Liver (tissue), 9 donors: ENCODE results near the gene NDUFS1. TPM values are rescaled to one million over a fixed set of nuclear protein-coding genes. Genes with fewer than 3 reads are reported as not detected.

Experiments
- DNase-seq: peaks from one replicate; pipeline ENCODE4 v3.0.0-alpha.2; 2017; ENCODE audit warnings: low spot score
- H3K27ac ChIP-seq, 2 donors: one replicate each; pipeline ENCODE4 v1.7.0; 2013; ENCODE audit warnings: inconsistent platforms in 2 of 2, low read length in 2 of 2, control low read depth in 1 of 2, low read depth in 1 of 2, mild to moderate bottlenecking in 1 of 2
- H3K27me3 ChIP-seq, 4 donors: one replicate each; pipeline versions ENCODE4 v1.6.1 to v1.7.0; 2013; ENCODE audit warnings: low read length in 3 of 4, inconsistent platforms in 1 of 4, mild to moderate bottlenecking in 1 of 4, moderate library complexity in 1 of 4; ENCODE audit not compliant: control insufficient read depth in 4 of 4, insufficient read depth in 4 of 4
- H3K36me3 ChIP-seq, 4 donors: one replicate each; pipeline versions ENCODE4 v1.6.1 to v1.7.0; 2013; ENCODE audit warnings: low read length in 3 of 4, mild to moderate bottlenecking in 3 of 4, low read depth in 1 of 4, moderate library complexity in 1 of 4; ENCODE audit not compliant: control insufficient read depth in 4 of 4, insufficient read depth in 3 of 4
- H3K4me1 ChIP-seq, 4 donors: one replicate each; pipeline versions ENCODE4 v1.6.1 to v1.7.0; 2013; ENCODE audit warnings: low read length in 3 of 4, mild to moderate bottlenecking in 3 of 4, moderate library complexity in 1 of 4; ENCODE audit not compliant: control insufficient read depth in 4 of 4, insufficient read depth in 4 of 4
- H3K4me3 ChIP-seq, 3 donors: one replicate each; pipeline versions ENCODE4 v1.6.1 to v1.7.0; 2013; ENCODE audit warnings: low read length in 3 of 3, control low read depth in 1 of 3, low read depth in 1 of 3, mild to moderate bottlenecking in 1 of 3
- H3K9ac ChIP-seq, 2 donors: one replicate each; pipeline ENCODE4 v1.7.0; 2013; ENCODE audit warnings: low read length in 2 of 2, mild to moderate bottlenecking in 2 of 2, moderate library complexity in 2 of 2, control low read depth in 1 of 2, low read depth in 1 of 2
- H3K9me3 ChIP-seq, 4 donors: one replicate each; pipeline versions ENCODE4 v1.6.1 to v1.7.0; 2013; ENCODE audit warnings: low read length in 3 of 4; ENCODE audit not compliant: control insufficient read depth in 4 of 4
- EGR1 ChIP-seq, 2 donors: IDR thresholded peaks; 2 replicates each; pipeline ENCODE4 v1.6.1; 2016 to 2018; ENCODE audit warnings: antibody characterized with exemption in 2 of 2, low read depth in 2 of 2
- FOXA2 ChIP-seq: IDR thresholded peaks from 2 replicates; pipeline ENCODE4 v1.6.1; 2016; ENCODE audit warnings: antibody characterized with exemption
- GABPA ChIP-seq, 2 donors: IDR thresholded peaks in 1 of 2; conservative IDR thresholded peaks in 1 of 2; 2 replicates each; pipeline ENCODE4 v1.6.1; 2016; ENCODE audit warnings: antibody characterized with exemption in 2 of 2, mild to moderate bottlenecking in 1 of 2, moderate library complexity in 1 of 2
- HNF4A ChIP-seq, 2 donors: conservative IDR thresholded peaks; 2 replicates each; pipeline ENCODE4 v1.6.1; 2016; ENCODE audit warnings: antibody characterized with exemption in 2 of 2, mild to moderate bottlenecking in 2 of 2
- NR2F2 ChIP-seq: IDR thresholded peaks from 2 replicates; pipeline ENCODE4 v1.6.1; 2016; ENCODE audit warnings: antibody characterized with exemption
- RAD21 ChIP-seq, 2 donors: IDR thresholded peaks; 2 replicates each; pipeline ENCODE4 v1.6.1; 2016; ENCODE audit warnings: antibody characterized with exemption in 2 of 2, mild to moderate bottlenecking in 2 of 2
- RXRA ChIP-seq, 2 donors: IDR thresholded peaks; 2 replicates each; pipeline ENCODE4 v1.6.1; 2017 to 2018; ENCODE audit warnings: antibody characterized with exemption in 2 of 2, mild to moderate bottlenecking in 1 of 2
- SP1 ChIP-seq: IDR thresholded peaks from 2 replicates; pipeline ENCODE4 v1.6.1; 2018; ENCODE audit warnings: antibody characterized with exemption, mild to moderate bottlenecking
- YY1 ChIP-seq: IDR thresholded peaks from 2 replicates; pipeline ENCODE4 v1.6.1; 2016; ENCODE audit warnings: antibody characterized with exemption, mild to moderate bottlenecking
- WGBS: extraction: QIAGEN DNeasy Blood & Tissue Kit; methylation state at CpG from one replicate; pipeline ENCODE4 v1.1.7; 2013; 5-methylcytosine and 5-hydroxymethylcytosine counted together
- polyA plus RNA-seq, 2 donors: library from polyadenylated mRNA; stranded (reverse) in 1 of 2; unstranded in 1 of 2; fragments of 200-250 nt in 1 of 2; fragments of >200 nt in 1 of 2; fragmentation: Nextera tagmentation in 1 of 2; extraction: Ambion mirVana in 1 of 2; gene quantifications; one replicate each; pipeline versions ENCODE4 v1.2.1 to v1.2.3, GENCODE V29; 2013 to 2015
- total RNA-seq, 2 donors: library from RNA; depleted of rRNA; stranded (reverse); fragments of >200 nt; gene quantifications; one replicate each; pipeline ENCODE4 v1.2.3, GENCODE V29; 2014
- TF ChIP-seq, protein P1 (sequence below): IDR thresholded peaks from 2 replicates; pipeline ENCODE4 v1.6.1; 2016; ENCODE audit warnings: antibody characterized with exemption
- TF ChIP-seq, protein P2 (sequence below): IDR thresholded peaks from 2 replicates; pipeline ENCODE4 v1.6.1; 2016; ENCODE audit warnings: antibody characterized with exemption
- TF ChIP-seq, protein P3 (sequence below): fragments of 150-350 bp; IDR thresholded peaks from 2 replicates; pipeline ENCODE4 v1.5.1; 2017; ENCODE audit warnings: improper control_type of control experiment, low read depth, low read length; ENCODE audit not compliant: missing input control
- TF ChIP-seq, protein P4 (sequence below): IDR thresholded peaks from 2 replicates; pipeline ENCODE4 v1.6.1; 2016; ENCODE audit warnings: antibody characterized with exemption
- TF ChIP-seq, protein P5 (sequence below): IDR thresholded peaks from 2 replicates; pipeline ENCODE4 v1.6.1; 2016; ENCODE audit warnings: antibody characterized with exemption, mild to moderate bottlenecking
- donor health status: healthy.
- donor health status: healthy.
- donor health status: healthy.
- donor health status: healthy.
- donor health status: healthy.

Gene NDUFS1
- total and polyA plus RNA-seq, 4 donors = 39.7 to 167 (median 83.2) TPM

DNA sequence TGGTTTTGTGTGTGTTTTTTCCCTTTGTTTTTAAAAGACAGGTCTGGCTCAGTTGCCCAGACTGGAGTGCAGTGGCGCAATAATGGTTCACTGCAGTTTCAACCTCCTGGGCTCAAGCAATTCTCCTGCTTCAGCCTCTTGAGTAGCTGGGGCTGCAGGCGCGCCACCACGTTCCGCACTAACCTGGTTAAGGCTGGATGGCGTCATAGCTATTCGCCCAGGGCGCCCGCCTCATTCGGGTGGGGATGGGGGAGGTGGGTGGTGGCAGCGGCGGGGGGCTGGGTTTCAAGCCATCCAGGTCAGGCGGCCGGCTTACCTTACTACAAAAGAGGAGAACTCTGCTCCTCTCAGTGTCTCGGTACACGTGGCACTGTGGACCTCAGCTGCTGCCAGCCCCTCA is 43.2 kb upstream of the NDUFS1 start:
- WGBS = 78% methylated on average over 16 of the region's 16 CpGs
- TF ChIP-seq, protein P1, sequence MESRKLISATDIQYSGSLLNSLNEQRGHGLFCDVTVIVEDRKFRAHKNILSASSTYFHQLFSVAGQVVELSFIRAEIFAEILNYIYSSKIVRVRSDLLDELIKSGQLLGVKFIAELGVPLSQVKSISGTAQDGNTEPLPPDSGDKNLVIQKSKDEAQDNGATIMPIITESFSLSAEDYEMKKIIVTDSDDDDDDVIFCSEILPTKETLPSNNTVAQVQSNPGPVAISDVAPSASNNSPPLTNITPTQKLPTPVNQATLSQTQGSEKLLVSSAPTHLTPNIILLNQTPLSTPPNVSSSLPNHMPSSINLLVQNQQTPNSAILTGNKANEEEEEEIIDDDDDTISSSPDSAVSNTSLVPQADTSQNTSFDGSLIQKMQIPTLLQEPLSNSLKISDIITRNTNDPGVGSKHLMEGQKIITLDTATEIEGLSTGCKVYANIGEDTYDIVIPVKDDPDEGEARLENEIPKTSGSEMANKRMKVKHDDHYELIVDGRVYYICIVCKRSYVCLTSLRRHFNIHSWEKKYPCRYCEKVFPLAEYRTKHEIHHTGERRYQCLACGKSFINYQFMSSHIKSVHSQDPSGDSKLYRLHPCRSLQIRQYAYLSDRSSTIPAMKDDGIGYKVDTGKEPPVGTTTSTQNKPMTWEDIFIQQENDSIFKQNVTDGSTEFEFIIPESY = no peak
- TF ChIP-seq, protein P2, sequence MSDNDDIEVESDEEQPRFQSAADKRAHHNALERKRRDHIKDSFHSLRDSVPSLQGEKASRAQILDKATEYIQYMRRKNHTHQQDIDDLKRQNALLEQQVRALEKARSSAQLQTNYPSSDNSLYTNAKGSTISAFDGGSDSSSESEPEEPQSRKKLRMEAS = no peak
- TF ChIP-seq NR2F2 (no peak), GABPA (IDR thresholded peaks at IDR 0.05 in 1 of 2, conservative IDR thresholded peaks at IDR 0.05 in 1 of 2) (no peak), EGR1 (IDR thresholded peaks at IDR 0.05; ENCODE audit: low read depth in 2 of 2) (no peak), YY1 (no peak), SP1 (no peak), FOXA2 (no peak), RXRA (IDR thresholded peaks at IDR 0.05) (no peak), RAD21 (IDR thresholded peaks at IDR 0.05) (no peak), HNF4A (conservative IDR thresholded peaks at IDR 0.05) (no peak)
- TF ChIP-seq, protein P3, sequence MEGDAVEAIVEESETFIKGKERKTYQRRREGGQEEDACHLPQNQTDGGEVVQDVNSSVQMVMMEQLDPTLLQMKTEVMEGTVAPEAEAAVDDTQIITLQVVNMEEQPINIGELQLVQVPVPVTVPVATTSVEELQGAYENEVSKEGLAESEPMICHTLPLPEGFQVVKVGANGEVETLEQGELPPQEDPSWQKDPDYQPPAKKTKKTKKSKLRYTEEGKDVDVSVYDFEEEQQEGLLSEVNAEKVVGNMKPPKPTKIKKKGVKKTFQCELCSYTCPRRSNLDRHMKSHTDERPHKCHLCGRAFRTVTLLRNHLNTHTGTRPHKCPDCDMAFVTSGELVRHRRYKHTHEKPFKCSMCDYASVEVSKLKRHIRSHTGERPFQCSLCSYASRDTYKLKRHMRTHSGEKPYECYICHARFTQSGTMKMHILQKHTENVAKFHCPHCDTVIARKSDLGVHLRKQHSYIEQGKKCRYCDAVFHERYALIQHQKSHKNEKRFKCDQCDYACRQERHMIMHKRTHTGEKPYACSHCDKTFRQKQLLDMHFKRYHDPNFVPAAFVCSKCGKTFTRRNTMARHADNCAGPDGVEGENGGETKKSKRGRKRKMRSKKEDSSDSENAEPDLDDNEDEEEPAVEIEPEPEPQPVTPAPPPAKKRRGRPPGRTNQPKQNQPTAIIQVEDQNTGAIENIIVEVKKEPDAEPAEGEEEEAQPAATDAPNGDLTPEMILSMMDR = no peak
- TF ChIP-seq, protein P4, sequence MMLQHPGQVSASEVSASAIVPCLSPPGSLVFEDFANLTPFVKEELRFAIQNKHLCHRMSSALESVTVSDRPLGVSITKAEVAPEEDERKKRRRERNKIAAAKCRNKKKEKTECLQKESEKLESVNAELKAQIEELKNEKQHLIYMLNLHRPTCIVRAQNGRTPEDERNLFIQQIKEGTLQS = no peak
- TF ChIP-seq, protein P5, sequence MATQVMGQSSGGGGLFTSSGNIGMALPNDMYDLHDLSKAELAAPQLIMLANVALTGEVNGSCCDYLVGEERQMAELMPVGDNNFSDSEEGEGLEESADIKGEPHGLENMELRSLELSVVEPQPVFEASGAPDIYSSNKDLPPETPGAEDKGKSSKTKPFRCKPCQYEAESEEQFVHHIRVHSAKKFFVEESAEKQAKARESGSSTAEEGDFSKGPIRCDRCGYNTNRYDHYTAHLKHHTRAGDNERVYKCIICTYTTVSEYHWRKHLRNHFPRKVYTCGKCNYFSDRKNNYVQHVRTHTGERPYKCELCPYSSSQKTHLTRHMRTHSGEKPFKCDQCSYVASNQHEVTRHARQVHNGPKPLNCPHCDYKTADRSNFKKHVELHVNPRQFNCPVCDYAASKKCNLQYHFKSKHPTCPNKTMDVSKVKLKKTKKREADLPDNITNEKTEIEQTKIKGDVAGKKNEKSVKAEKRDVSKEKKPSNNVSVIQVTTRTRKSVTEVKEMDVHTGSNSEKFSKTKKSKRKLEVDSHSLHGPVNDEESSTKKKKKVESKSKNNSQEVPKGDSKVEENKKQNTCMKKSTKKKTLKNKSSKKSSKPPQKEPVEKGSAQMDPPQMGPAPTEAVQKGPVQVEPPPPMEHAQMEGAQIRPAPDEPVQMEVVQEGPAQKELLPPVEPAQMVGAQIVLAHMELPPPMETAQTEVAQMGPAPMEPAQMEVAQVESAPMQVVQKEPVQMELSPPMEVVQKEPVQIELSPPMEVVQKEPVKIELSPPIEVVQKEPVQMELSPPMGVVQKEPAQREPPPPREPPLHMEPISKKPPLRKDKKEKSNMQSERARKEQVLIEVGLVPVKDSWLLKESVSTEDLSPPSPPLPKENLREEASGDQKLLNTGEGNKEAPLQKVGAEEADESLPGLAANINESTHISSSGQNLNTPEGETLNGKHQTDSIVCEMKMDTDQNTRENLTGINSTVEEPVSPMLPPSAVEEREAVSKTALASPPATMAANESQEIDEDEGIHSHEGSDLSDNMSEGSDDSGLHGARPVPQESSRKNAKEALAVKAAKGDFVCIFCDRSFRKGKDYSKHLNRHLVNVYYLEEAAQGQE = no peak
- Histone ChIP-seq H3K9ac (no peak overlapping the region), H3K4me1 (no peaks in the 10 kb centered on the region), H3K4me3 (no peak overlapping the region), H3K9me3 (no peaks in the 10 kb centered on the region), H3K36me3 (no peaks in the 10 kb centered on the region), H3K27me3 (no peaks in the 10 kb centered on the region), H3K27ac (no peak overlapping the region)
- DNase-seq = no peak
